Heart left ventricle (tissue), 13 donors: ENCODE results near the gene NR3C1.

ENCODE experiments used
- POLR2A ChIP-seq, 2 donors: fragments of 450-650 bp; IDR thresholded peaks; one replicate each; pipeline ENCODE4 v1.6.1; 2017; ENCODE audit warnings: antibody characterized with exemption in 2 of 2, mild to moderate bottlenecking in 2 of 2, moderate library complexity in 2 of 2
- TF ChIP-seq, protein P1 (sequence below), 12 donors: fragments of 200-600 bp; sonication (generic) in 4 of 12; IDR thresholded peaks; one replicate each; pipeline versions ENCODE4 v1.5.0 to v1.8.0; 2018 to 2022; ENCODE audit warnings: antibody characterized with exemption in 12 of 12, mild to moderate bottlenecking in 5 of 12
- donor health status: ischemic (EF 13 %, LVEDD 7.1; RV severe dilation, severe dysfunction).
- donor health status: DM: no; HTN: yes; CAD: no.
- donor health status: DM: no; HTN: no; CAD: no.
- donor health status: ischemic (EF 25% LVEDD 6.9; RV normal size, moderate dysfunction).
- donor health status: ischemic (EF 25% LVEDD 5.7; RV mildly dilated, moderate dysfunction).
- donor health status: ischemic (EF 35%, LVEDD 5.7; RV mildly dilated, moderate dysfunction).
- donor health status: nonischemic (EF 11% LVEDD 7.7; RV severe dilation, severe dysfunction).
- donor health status: DM: yes; HTN: yes; CAD: no.
- donor health status: PGD.
- donor health status: ischemic (EF 29% LVEDD 5.4; RV normal size, mild dysfunction).
- donor health status: nonischemic (EF 23%, LVEDD 6.1; RV moderate dilation, normal function).

DNA sequence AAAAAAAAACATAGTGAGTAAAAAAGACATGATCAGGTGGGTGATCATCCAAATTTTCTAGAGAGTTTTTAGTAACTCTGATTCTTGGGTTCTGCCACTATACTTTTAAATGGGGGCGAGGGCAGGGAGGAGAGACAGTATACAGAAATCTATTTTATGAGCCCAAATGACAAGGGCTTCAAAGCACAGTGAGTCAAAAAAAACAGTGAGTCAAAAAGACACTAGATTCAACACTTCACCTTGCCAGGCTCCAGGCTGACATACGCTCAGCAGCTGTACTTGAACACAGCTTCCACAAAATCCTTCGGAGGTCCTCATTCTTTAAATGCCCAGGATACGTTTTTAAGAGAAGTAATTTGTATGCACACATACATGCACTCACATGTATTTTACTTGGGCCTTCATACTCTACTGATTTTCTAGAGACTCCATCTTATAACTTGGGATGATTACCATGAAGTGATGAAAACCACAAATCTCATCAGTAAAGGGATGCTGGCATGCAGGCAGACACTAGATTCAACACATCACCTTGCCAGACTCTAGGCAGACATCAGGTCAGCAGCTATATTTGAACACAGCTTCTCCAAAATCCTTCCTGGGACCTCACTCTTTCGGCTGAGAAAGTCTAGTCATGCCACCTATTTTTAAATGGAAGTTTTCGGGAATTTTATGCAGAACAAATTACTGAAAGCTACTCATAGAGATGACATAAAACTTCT, 28.8 kb downstream of the NR3C1 start:
- TF ChIP-seq, protein P1, sequence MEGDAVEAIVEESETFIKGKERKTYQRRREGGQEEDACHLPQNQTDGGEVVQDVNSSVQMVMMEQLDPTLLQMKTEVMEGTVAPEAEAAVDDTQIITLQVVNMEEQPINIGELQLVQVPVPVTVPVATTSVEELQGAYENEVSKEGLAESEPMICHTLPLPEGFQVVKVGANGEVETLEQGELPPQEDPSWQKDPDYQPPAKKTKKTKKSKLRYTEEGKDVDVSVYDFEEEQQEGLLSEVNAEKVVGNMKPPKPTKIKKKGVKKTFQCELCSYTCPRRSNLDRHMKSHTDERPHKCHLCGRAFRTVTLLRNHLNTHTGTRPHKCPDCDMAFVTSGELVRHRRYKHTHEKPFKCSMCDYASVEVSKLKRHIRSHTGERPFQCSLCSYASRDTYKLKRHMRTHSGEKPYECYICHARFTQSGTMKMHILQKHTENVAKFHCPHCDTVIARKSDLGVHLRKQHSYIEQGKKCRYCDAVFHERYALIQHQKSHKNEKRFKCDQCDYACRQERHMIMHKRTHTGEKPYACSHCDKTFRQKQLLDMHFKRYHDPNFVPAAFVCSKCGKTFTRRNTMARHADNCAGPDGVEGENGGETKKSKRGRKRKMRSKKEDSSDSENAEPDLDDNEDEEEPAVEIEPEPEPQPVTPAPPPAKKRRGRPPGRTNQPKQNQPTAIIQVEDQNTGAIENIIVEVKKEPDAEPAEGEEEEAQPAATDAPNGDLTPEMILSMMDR (IDR thresholded peaks at IDR 0.05): no peak
- no peak for TF ChIP-seq POLR2A (IDR thresholded peaks at IDR 0.05)
